K562 (cell line): ENCODE measurements around the gene PTPRB. TPM values are rescaled to one million over a fixed set of nuclear protein-coding genes. Genes with fewer than 3 reads are reported as not detected.

Experiments
- BCLAF1 ChIP-seq, 2 experiments: fragments of 450-650 bp in 1 of 2; IDR thresholded peaks; 2 replicates each; pipeline ENCODE4 v1.6.1; 2011 to 2017; ENCODE audit warnings: low read depth in 2 of 2, antibody characterized with exemption in 1 of 2, borderline replicate concordance in 1 of 2, low read length in 1 of 2, mild to moderate bottlenecking in 1 of 2, mixed read lengths in 1 of 2; ENCODE audit not compliant: control insufficient read depth in 1 of 2
- CBFB ChIP-seq: sonication (generic); formaldehyde crosslinking; IDR thresholded peaks from 2 replicates; pipeline ENCODE4 v1.4.0; 2020; ENCODE audit warnings: mild to moderate bottlenecking, missing genetic modification reagents
- CC2D1A ChIP-seq: fragments of 450-650 bp; IDR thresholded peaks from 2 replicates; pipeline ENCODE4 v1.6.1; 2017; ENCODE audit warnings: mild to moderate bottlenecking
- DEAF1 ChIP-seq: fragments of 450-650 bp; formaldehyde crosslinking; IDR thresholded peaks from 2 replicates; pipeline ENCODE4 v1.4.0; 2020; ENCODE audit warnings: mild to moderate bottlenecking, moderate library complexity
- ELK1 ChIP-seq: sonication (generic); formaldehyde crosslinking; IDR thresholded peaks from 2 replicates; pipeline ENCODE4 v1.8.1; 2022; ENCODE audit warnings: missing genetic modification reagents
- FOXP4 ChIP-seq: sonication (generic); formaldehyde crosslinking; IDR thresholded peaks from 2 replicates; pipeline ENCODE4 v1.8.0; 2022; ENCODE audit warnings: mild to moderate bottlenecking, missing genetic modification reagents, borderline replicate concordance
- KAT8 ChIP-seq: fragments of 450-650 bp; IDR thresholded peaks from 2 replicates; pipeline ENCODE4 v1.6.1; 2016; ENCODE audit warnings: low read depth, mild to moderate bottlenecking
- MLLT1 ChIP-seq, 2 experiments: fragments of 450-650 bp; IDR thresholded peaks; 2 replicates each; pipeline ENCODE4 v1.6.1; 2016
- PHF8 ChIP-seq: fragments of 200-600 bp; sonication (generic); IDR thresholded peaks from 2 replicates; pipeline ENCODE4 v1.6.1; 2012; ENCODE audit warnings: mixed run types, mild to moderate bottlenecking, inconsistent platforms, low read length, moderate library complexity, borderline replicate concordance
- ZBTB9 ChIP-seq: fragments of 450-650 bp; formaldehyde crosslinking; IDR thresholded peaks from 2 replicates; pipeline ENCODE4 v1.4.0; 2020; ENCODE audit warnings: mild to moderate bottlenecking, moderate library complexity
- ZKSCAN8 ChIP-seq: fragments of 200-800 bp; sonication (Bioruptor generic); IDR thresholded peaks from 2 replicates; pipeline ENCODE4 v1.6.1; 2016; ENCODE audit warnings: missing genetic modification characterization, missing compliant biosample characterization
- ZNF184 ChIP-seq: sonication (generic); formaldehyde crosslinking; IDR thresholded peaks from 2 replicates; pipeline ENCODE4 v1.5.0; 2020; ENCODE audit warnings: missing genetic modification reagents
- polyA plus RNA-seq, 8 experiments: library from polyadenylated mRNA; depleted of rRNA in 4 of 8; stranded (reverse) in 5 of 8; unstranded in 3 of 8; fragments of >200 nt; fragmentation: Nextera tagmentation in 2 of 8; fragmentation: Illumina TruSeq in 1 of 8; extraction: Ambion mirVana in 2 of 8; extraction: Trizol in 1 of 8; gene quantifications; 2 replicates each; pipeline versions ENCODE4 v1.2.1 to v1.2.3, GENCODE V29; 2011 to 2014; ENCODE audit warnings: inconsistent platforms in 1 of 8, missing spikeins in 1 of 8
- total RNA-seq, 7 experiments: library from RNA; depleted of rRNA in 6 of 7; stranded (reverse); fragments of >200 nt in 6 of 7; fragmentation: Illumina TruSeq in 2 of 7; extraction: Trizol in 2 of 7; gene quantifications; 2 replicates each; pipeline versions ENCODE4 v1.2.1 to v1.2.3, GENCODE V29; 2011 to 2021; ENCODE audit warnings: low replicate concordance in 1 of 7

The PTPRB gene
- total and polyA plus RNA-seq, 9 of the 15 experiments (the other 6 are each of a cell fraction or from before 2014, with no cell fraction given) = 0.46 to 5.9 (median 3.1) TPM

- no peak for TF ChIP-seq BCLAF1 (IDR thresholded peaks at IDR 0.05; ENCODE audit: borderline replicate concordance in 1 of 2, control insufficient read depth in 1 of 2, low read depth in 2 of 2, low read length in 1 of 2)
- no peak for TF ChIP-seq CBFB (CRISPR knock-in tag)
- TF ChIP-seq ZKSCAN8 (CRISPR knock-in tag) = no peak
- no peak for TF ChIP-seq ELK1
- TF ChIP-seq ZNF184 (CRISPR knock-in tag) = no peak
- no peak for TF ChIP-seq FOXP4 (CRISPR knock-in tag)
- TF ChIP-seq MLLT1 (IDR thresholded peaks at IDR 0.05) = no peak
- TF ChIP-seq PHF8 = no peak
- peak; percentile 78 for TF ChIP-seq DEAF1 (CRISPR knock-in tag)
- TF ChIP-seq CC2D1A = 0 out of 2 replicates have a peak, but pooled peaks have one; percentile 26
- no peak for TF ChIP-seq ZBTB9
- peak; percentile 39; the same call in 1 of the 2 replicates for TF ChIP-seq KAT8
Measured at GRCh38 chr12:70576341-70577282, 60.6 kb downstream of the PTPRB start (continued).
